Spleen (tissue), 11 donors: Measurements from ENCODE around the gene FRMD5. TPM values are rescaled to one million over a fixed set of nuclear protein-coding genes. Genes with fewer than 3 reads are reported as not detected.
"Not testable (repeated sequence)": the region's sequence is repeated elsewhere in the genome, so short reads cannot be mapped to it uniquely, and the experiment has no call there.

Source experiments
- DNase-seq: peaks from one replicate; pipeline ENCODE4 v3.0.0-alpha.2; 2020
- H3K27ac ChIP-seq, 8 donors: fragments of 200-600 bp; sonication (generic) in 7 of 8; 1 replicate in 4 of 8; 2 replicates in 4 of 8; pipeline versions ENCODE4 v1.5.0 to v1.8.0; 2016 to 2021; ENCODE audit warnings: inconsistent platforms in 4 of 8, mild to moderate bottlenecking in 4 of 8, moderate library complexity in 1 of 8
- H3K27me3 ChIP-seq, 7 donors: fragments of 200-600 bp; sonication (generic) in 6 of 7; replicated peaks in 1 of 7; 1 replicate in 4 of 7; 2 replicates in 3 of 7; pipeline versions ENCODE4 v1.5.0 to v1.8.0; 2016 to 2021; ENCODE audit warnings: inconsistent platforms in 3 of 7, mild to moderate bottlenecking in 1 of 7
- H3K36me3 ChIP-seq, 6 donors: fragments of 200-600 bp; sonication (generic) in 5 of 6; 1 replicate in 4 of 6; 2 replicates in 2 of 6; pipeline versions ENCODE4 v1.5.0 to v1.8.0; 2016 to 2021; ENCODE audit warnings: inconsistent platforms in 2 of 6
- H3K4me1 ChIP-seq, 6 donors: fragments of 200-600 bp; sonication (generic) in 5 of 6; 1 replicate in 3 of 6; 2 replicates in 3 of 6; pipeline versions ENCODE4 v1.5.0 to v1.8.0; 2016 to 2021; ENCODE audit warnings: inconsistent platforms in 3 of 6
- H3K4me3 ChIP-seq, 8 donors: fragments of 200-600 bp; sonication (generic) in 7 of 8; 1 replicate in 4 of 8; 2 replicates in 4 of 8; pipeline versions ENCODE4 v1.5.0 to v1.8.0; 2016 to 2021; ENCODE audit warnings: inconsistent platforms in 4 of 8, mild to moderate bottlenecking in 4 of 8, moderate library complexity in 2 of 8
- H3K9me3 ChIP-seq, 8 donors: fragments of 200-600 bp; sonication (generic) in 7 of 8; 1 replicate in 4 of 8; 2 replicates in 4 of 8; pipeline versions ENCODE4 v1.5.0 to v1.8.0; 2016 to 2021; ENCODE audit warnings: inconsistent platforms in 4 of 8
- POLR2A ChIP-seq, 3 donors: fragments of 450-650 bp; IDR thresholded peaks; one replicate each; pipeline ENCODE4 v1.5.1; 2017; ENCODE audit warnings: antibody characterized with exemption in 3 of 3, mild to moderate bottlenecking in 1 of 3
- POLR2AphosphoS5 ChIP-seq, 3 donors: sonication (generic); formaldehyde crosslinking; IDR thresholded peaks; one replicate each; pipeline ENCODE4 v1.5.1; 2017; ENCODE audit warnings: antibody characterized with exemption in 3 of 3
- WGBS, 5 donors: extraction: QIAGEN DNeasy Blood & Tissue Kit in 3 of 5; methylation state at CpG; one replicate each; pipeline versions ENCODE4 v1.1.5 to v1.1.7; 2013 to 2018; 5-methylcytosine and 5-hydroxymethylcytosine counted together
- intact Hi-C: fragments of 100-400 bp; cut with DNase I; formaldehyde crosslinking; loops from one replicate; pipeline ENCODE4 v1.15.0; 2023; ENCODE audit warnings: low total_unique reads
- polyA plus RNA-seq, 3 donors: library from polyadenylated mRNA; stranded (reverse); fragments of 200-250 nt; gene quantifications; one replicate each; pipeline ENCODE4 v1.2.1, GENCODE V29; 2013
- total RNA-seq, 7 donors: library from RNA; depleted of rRNA in 3 of 7; stranded (reverse); fragments of >200 nt in 3 of 7; fragmentation: NEBNext Ultra II Directional in 4 of 7; extraction: Animal tissue kit (Norgen Biotek cat#: 25700) in 4 of 7; gene quantifications; one replicate each; pipeline versions ENCODE4 v1.1.0 to v1.2.1, GENCODE V29; 2016 to 2021
- TF ChIP-seq, protein P1 (sequence below), 11 experiments: fragments of 200-600 bp in 7 of 11; fragments of 450-650 bp in 4 of 11; sonication (generic) in 4 of 11; IDR thresholded peaks in 8 of 11; conservative IDR thresholded peaks in 3 of 11; 1 replicate in 7 of 11; 2 replicates in 4 of 11; pipeline versions ENCODE4 v1.4.0 to v1.8.0; 2016 to 2021; ENCODE audit warnings: antibody characterized with exemption in 11 of 11, inconsistent platforms in 4 of 11, mild to moderate bottlenecking in 1 of 11
- donor health status: healthy with polysubstance abuse.
- donor health status: DM: no; HTN: no; CAD: no; lungs with moderate emphysema.
- donor health status: DM: no; HTN: no; CAD: no.
- donor health status: Bipolar disorder and iron deficiency.
- donor health status: healthy.
- donor health status: DM: no; HTN: no; CAD: no.
- donor health status: DM: yes; HTN: yes; CAD: no.

Gene FRMD5
- total and polyA plus RNA-seq, 10 donors = 0.09 to 1.0 (median 0.43) TPM; not detected in 1

DNA sequence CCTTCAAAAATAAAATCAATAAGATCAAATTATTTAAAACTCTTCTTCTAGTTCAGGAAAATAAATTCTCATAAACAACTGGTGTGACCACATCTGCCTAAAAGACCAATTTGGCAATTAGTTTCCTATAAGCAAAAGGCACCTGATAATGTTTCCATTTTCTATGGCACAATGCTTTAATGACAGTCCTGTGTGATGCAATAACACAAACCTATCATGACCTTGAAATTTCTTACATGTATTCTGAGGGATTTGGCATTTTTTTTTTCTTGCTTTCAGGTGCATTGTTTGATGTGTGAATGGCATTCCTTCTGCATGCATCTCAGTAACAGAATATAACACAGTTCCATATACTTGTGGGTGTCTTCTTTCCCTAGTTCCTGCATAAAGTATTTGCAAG is 32.5 kb upstream of the FRMD5 start:
- DNase-seq = no peak
- Histone ChIP-seq H3K4me3 (no peak overlapping the region), H3K36me3 (no peaks in the 10 kb centered on the region), H3K4me1 (no peaks in the 10 kb centered on the region), H3K27ac (no peak overlapping the region), H3K9me3 (no peaks in the 10 kb centered on the region), H3K27me3 (peaks cover 0 to 14% (median 0%) of the 10 kb centered on the region in 7 donors)
- TF ChIP-seq POLR2AphosphoS5 (IDR thresholded peaks at IDR 0.05) = no peak
- TF ChIP-seq, protein P1, sequence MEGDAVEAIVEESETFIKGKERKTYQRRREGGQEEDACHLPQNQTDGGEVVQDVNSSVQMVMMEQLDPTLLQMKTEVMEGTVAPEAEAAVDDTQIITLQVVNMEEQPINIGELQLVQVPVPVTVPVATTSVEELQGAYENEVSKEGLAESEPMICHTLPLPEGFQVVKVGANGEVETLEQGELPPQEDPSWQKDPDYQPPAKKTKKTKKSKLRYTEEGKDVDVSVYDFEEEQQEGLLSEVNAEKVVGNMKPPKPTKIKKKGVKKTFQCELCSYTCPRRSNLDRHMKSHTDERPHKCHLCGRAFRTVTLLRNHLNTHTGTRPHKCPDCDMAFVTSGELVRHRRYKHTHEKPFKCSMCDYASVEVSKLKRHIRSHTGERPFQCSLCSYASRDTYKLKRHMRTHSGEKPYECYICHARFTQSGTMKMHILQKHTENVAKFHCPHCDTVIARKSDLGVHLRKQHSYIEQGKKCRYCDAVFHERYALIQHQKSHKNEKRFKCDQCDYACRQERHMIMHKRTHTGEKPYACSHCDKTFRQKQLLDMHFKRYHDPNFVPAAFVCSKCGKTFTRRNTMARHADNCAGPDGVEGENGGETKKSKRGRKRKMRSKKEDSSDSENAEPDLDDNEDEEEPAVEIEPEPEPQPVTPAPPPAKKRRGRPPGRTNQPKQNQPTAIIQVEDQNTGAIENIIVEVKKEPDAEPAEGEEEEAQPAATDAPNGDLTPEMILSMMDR (IDR thresholded peaks at IDR 0.05 in 8 of 11, conservative IDR thresholded peaks at IDR 0.05 in 3 of 11) = no peak
- no peak for TF ChIP-seq POLR2A (IDR thresholded peaks at IDR 0.05)
- intact Hi-C loops = no loop called here

DNA sequence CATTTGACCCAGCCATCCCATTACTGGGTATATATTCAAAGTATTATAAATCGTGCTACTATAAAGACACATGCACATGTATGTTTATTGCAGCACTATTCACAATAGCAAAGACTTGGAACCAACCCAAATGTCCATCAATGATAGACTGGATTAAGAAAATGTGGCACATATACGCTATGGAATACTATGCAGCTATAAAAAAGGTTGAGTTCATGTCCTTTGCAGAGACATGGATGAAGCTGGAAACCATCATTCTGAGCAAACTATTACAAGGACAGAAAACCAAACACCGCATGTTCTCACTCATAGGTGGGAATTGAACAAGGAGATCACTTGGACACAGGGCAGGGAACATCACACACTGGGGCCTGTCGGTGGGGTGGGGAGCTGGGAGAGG is 31.9 kb upstream of the FRMD5 start:
- H3K36me3 ChIP-seq, H3K27ac ChIP-seq, H3K4me1 ChIP-seq, H3K9me3 ChIP-seq, intact Hi-C loops, DNase-seq, H3K4me3 ChIP-seq: not testable (repeated sequence)
- H3K27me3 ChIP-seq = peaks cover 0 to 13% (median 0%) of the 10 kb centered on the region in 7 donors
- 92 to 95% (median 93%) methylated on average over 4 of the region's 4 CpGs for WGBS, 5 donors

DNA sequence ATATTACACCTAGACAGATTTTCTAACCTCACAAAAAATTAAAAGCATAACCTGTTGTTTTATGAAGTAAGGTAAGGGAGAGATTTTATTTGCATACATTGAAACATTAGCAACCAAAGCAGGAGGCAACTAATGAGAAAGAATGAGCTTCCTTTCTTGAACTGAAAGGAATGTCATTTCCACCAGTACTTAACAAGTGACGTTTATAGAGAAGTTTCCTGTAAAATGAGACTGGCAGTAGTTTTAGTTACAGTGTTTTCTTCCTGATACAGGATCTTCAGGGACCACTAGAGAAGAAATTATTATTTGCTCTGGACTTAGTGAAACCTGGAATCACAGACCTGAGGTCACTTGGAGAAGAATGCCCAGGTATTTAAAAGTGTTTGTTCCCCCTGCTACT is 27.4 kb upstream of the FRMD5 start:
- no peak for DNase-seq
- no peak for TF ChIP-seq POLR2A (IDR thresholded peaks at IDR 0.05)
- TF ChIP-seq, protein P1 (IDR thresholded peaks at IDR 0.05 in 8 of 11, conservative IDR thresholded peaks at IDR 0.05 in 3 of 11) = no peak
- no peak for TF ChIP-seq POLR2AphosphoS5 (IDR thresholded peaks at IDR 0.05)
- intact Hi-C loops = no loop called here
- Histone ChIP-seq H3K27ac (no peak overlapping the region), H3K4me3 (no peak overlapping the region), H3K36me3 (no peaks in the 10 kb centered on the region), H3K27me3 (peaks cover 0 to 27% (median 0%) of the 10 kb centered on the region in 7 donors), H3K4me1 (peaks cover 0 to 7% (median 0%) of the 10 kb centered on the region in 6 donors), H3K9me3 (no peaks in the 10 kb centered on the region)
- 3 to 15% (median 7%) methylated on average over 1 of the region's 1 CpG for WGBS, 5 donors

DNA sequence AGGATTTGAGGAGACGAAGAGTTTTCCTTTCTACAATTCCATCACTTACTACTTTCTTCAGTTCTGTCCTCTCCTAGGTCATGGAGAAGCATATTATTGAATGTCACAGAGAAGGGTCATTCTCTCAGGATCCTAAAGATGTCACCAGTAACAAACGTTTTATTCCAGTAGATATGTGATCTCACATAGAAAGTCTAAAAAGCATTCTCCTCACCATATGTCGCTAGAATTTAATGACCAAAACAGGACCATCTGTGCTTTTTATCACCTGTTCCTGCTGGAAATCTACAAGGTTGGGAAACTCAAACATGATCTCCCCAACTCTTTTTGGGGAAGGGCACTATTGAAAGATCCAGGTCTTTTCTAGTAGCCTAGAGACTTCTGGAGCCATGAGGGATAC is 24.0 kb upstream of the FRMD5 start:
- Histone ChIP-seq H3K27me3 (peaks cover 0 to 25% (median 0%) of the 10 kb centered on the region in 7 donors), H3K27ac (no peak overlapping the region), H3K4me3 (no peak overlapping the region), H3K4me1 (peaks cover 0 to 7% (median 0%) of the 10 kb centered on the region in 6 donors), H3K36me3 (no peaks in the 10 kb centered on the region), H3K9me3 (no peaks in the 10 kb centered on the region)
- intact Hi-C loops = loop anchor here (10.0 kb wide), 1 partner anchor 314 kb away; no protein-coding TSS in a partner anchor
- no peak for TF ChIP-seq POLR2AphosphoS5 (IDR thresholded peaks at IDR 0.05)
- no peak for TF ChIP-seq POLR2A (IDR thresholded peaks at IDR 0.05)
- TF ChIP-seq, protein P1 (IDR thresholded peaks at IDR 0.05 in 8 of 11, conservative IDR thresholded peaks at IDR 0.05 in 3 of 11) = no peak
- DNase-seq = no peak
- WGBS, 5 donors = 67 to 80% (median 73%) methylated on average over 3 of the region's 3 CpGs

DNA sequence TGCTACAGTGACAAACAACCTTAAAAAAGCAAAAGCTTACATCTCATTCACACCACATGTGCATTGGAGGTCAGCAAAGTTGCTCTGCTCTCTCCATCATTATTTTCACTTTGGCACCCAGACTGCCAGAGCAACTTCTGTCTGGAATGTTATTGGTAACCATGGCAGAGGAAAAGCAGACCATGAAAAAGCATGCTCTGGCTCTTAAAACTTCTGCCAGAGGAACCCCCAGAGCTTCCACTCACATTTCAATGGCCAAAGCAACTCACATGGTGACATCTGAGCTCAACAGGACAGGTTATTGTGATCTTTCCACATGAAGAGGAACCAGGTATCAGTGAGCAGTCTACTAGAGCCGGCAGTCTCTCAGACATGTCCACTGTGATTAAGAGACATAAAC is 21.9 kb upstream of the FRMD5 start:
- intact Hi-C loops = loop anchor here (10.0 kb wide), 1 partner anchor 312 kb away; no protein-coding TSS in a partner anchor
- TF ChIP-seq, protein P1 (IDR thresholded peaks at IDR 0.05 in 8 of 11, conservative IDR thresholded peaks at IDR 0.05 in 3 of 11) = no peak
- TF ChIP-seq POLR2A (IDR thresholded peaks at IDR 0.05) = no peak
- no peak for TF ChIP-seq POLR2AphosphoS5 (IDR thresholded peaks at IDR 0.05)
- 60 to 100% (median 72%) methylated on average over 1 of the region's 1 CpG for WGBS, 5 donors

More for the DNA sequence above, 21.9 kb upstream of the FRMD5 start:
- Histone ChIP-seq H3K27me3 (peaks cover 0 to 33% (median 0%) of the 10 kb centered on the region in 7 donors), H3K9me3 (no peaks in the 10 kb centered on the region), H3K4me3 (no peak overlapping the region), H3K36me3 (no peaks in the 10 kb centered on the region), H3K27ac (no peak overlapping the region), H3K4me1 (peaks cover 0 to 7% (median 0%) of the 10 kb centered on the region in 6 donors)
- no peak for DNase-seq
